GM23338 (cell line): Measurements from ENCODE around the gene CHD1. TPM values are rescaled to one million over a fixed set of nuclear protein-coding genes. Genes with fewer than 3 reads are reported as not detected.

Source experiments
- ATAC-seq: fragments of 200-7000 bp; cut with Tn5 transposase; 3 replicates; pipeline ENCODE4 v1.9.1; 2020
- DNase-seq: peaks from one replicate; pipeline ENCODE4 v3.0.0-alpha.2; 2015; ENCODE audit warnings: low spot score
- H2AFZ ChIP-seq: fragments of 200-600 bp; sonication (generic); 2 replicates; pipeline ENCODE4 v1.8.0; 2016; ENCODE audit warnings: antibody characterized with exemption, mild to moderate bottlenecking, moderate library complexity
- H3F3A ChIP-seq: fragments of 200-600 bp; sonication (generic); replicated peaks from 2 replicates; pipeline ENCODE4 v1.8.0; 2017; ENCODE audit warnings: antibody characterized with exemption, mixed run types, low read depth
- H3K27ac ChIP-seq: fragments of 200-600 bp; sonication (generic); 2 replicates; pipeline ENCODE4 v1.6.1; 2016; ENCODE audit warnings: low read depth
- H3K27me3 ChIP-seq: fragments of 200-600 bp; sonication (generic); 2 replicates; pipeline ENCODE4 v1.8.0; 2016; ENCODE audit warnings: mild to moderate bottlenecking, mixed run types, moderate library complexity; ENCODE audit not compliant: insufficient read depth
- H3K36me3 ChIP-seq: fragments of 200-600 bp; sonication (generic); 2 replicates; pipeline ENCODE4 v1.8.0; 2016; ENCODE audit warnings: mild to moderate bottlenecking; ENCODE audit not compliant: insufficient read depth
- H3K4me1 ChIP-seq: fragments of 200-600 bp; sonication (generic); 2 replicates; pipeline ENCODE4 v1.8.0; 2016; ENCODE audit warnings: mild to moderate bottlenecking, moderate library complexity; ENCODE audit not compliant: insufficient read depth
- H3K4me2 ChIP-seq: fragments of 200-600 bp; sonication (generic); 2 replicates; pipeline ENCODE4 v1.7.1; 2017; ENCODE audit warnings: mixed run types
- H3K4me3 ChIP-seq: fragments of 200-600 bp; sonication (generic); 2 replicates; pipeline ENCODE4 v1.6.1; 2016; ENCODE audit warnings: mixed run types
- H3K79me2 ChIP-seq: fragments of 200-600 bp; sonication (generic); replicated peaks from 2 replicates; pipeline ENCODE4 v1.8.0; 2017; ENCODE audit warnings: mild to moderate bottlenecking; ENCODE audit not compliant: insufficient read depth
- H3K9me2 ChIP-seq: fragments of 200-600 bp; sonication (generic); 2 replicates; pipeline ENCODE4 v1.8.0; 2017; ENCODE audit not compliant: insufficient read depth
- H4K20me1 ChIP-seq: fragments of 200-600 bp; sonication (generic); replicated peaks from 2 replicates; pipeline ENCODE4 v1.8.0; 2017; ENCODE audit warnings: mild to moderate bottlenecking; ENCODE audit not compliant: insufficient read depth
- H3K27ac Mint-ChIP-seq: 2 replicates; pipeline ENCODE4 v1.8.0; 2020; ENCODE audit warnings: inconsistent platforms, mild to moderate bottlenecking, moderate library complexity, mixed read lengths
- H3K27me3 Mint-ChIP-seq: 3 replicates; pipeline ENCODE4 v1.8.0; 2022; ENCODE audit warnings: low read depth, mild to moderate bottlenecking, moderate library complexity, mixed read lengths, inconsistent platforms; ENCODE audit not compliant: insufficient read depth, poor library complexity
- H3K36me3 Mint-ChIP-seq: 3 replicates; pipeline ENCODE4 v1.8.0; 2021; ENCODE audit warnings: low read depth, mild to moderate bottlenecking, inconsistent platforms, moderate library complexity, mixed read lengths
- H3K4me1 Mint-ChIP-seq: 3 replicates; pipeline ENCODE4 v1.8.0; 2020; ENCODE audit warnings: mild to moderate bottlenecking, inconsistent platforms, mixed read lengths
- H3K4me3 Mint-ChIP-seq: 3 replicates; pipeline ENCODE4 v1.8.0; 2021; ENCODE audit warnings: moderate library complexity, mild to moderate bottlenecking, inconsistent platforms, mixed read lengths
- H3K9me3 Mint-ChIP-seq: 3 replicates; pipeline ENCODE4 v1.8.0; 2020; ENCODE audit warnings: moderate library complexity, mild to moderate bottlenecking, inconsistent platforms, mixed read lengths
- CREB1 ChIP-seq: fragments of 250-450 bp; sonication (Bioruptor Pico); IDR thresholded peaks from 2 replicates; pipeline ENCODE4 v1.5.0; 2020; ENCODE audit warnings: low read depth, mild to moderate bottlenecking, moderate library complexity
- POLR2AphosphoS5 ChIP-seq: IDR thresholded peaks from 2 replicates; pipeline ENCODE4 v1.6.1; 2016; ENCODE audit warnings: antibody characterized with exemption, low read depth
- ZNF114 ChIP-seq: fragments of 250-450 bp; sonication (Bioruptor Pico); IDR thresholded peaks from 2 replicates; pipeline ENCODE4 v1.5.0; 2020; ENCODE audit warnings: mild to moderate bottlenecking, moderate library complexity
- ZNF331 ChIP-seq: fragments of 250-450 bp; sonication (Bioruptor Pico); IDR thresholded peaks from 2 replicates; pipeline ENCODE4 v1.5.0; 2020; ENCODE audit warnings: low read depth, mild to moderate bottlenecking, moderate library complexity
- polyA plus RNA-seq: library from polyadenylated mRNA; unstranded; fragments of >200 nt; fragmentation: Nextera tagmentation; extraction: Ambion mirVana; gene quantifications from 2 replicates; pipeline ENCODE4 v1.2.1, GENCODE V29; 2016
- total RNA-seq: library from RNA; depleted of rRNA; stranded (reverse); fragments of >200 nt; shearing (Covaris generic); gene quantifications from 2 replicates; pipeline ENCODE4 v1.2.3, GENCODE V29; 2014
- TF ChIP-seq, protein P1 (sequence below): IDR thresholded peaks from one replicate; pipeline ENCODE4 v1.6.1; 2018; ENCODE audit warnings: antibody characterized with exemption; ENCODE audit not compliant: unreplicated experiment
- TF ChIP-seq, protein P2 (sequence below): IDR thresholded peaks from 2 replicates; pipeline ENCODE4 v1.6.1; 2016; ENCODE audit warnings: antibody characterized with exemption

The CHD1 gene
- total and polyA plus RNA-seq, 2 experiments from 2014 or later: 36.4 to 75.6 TPM

DNA sequence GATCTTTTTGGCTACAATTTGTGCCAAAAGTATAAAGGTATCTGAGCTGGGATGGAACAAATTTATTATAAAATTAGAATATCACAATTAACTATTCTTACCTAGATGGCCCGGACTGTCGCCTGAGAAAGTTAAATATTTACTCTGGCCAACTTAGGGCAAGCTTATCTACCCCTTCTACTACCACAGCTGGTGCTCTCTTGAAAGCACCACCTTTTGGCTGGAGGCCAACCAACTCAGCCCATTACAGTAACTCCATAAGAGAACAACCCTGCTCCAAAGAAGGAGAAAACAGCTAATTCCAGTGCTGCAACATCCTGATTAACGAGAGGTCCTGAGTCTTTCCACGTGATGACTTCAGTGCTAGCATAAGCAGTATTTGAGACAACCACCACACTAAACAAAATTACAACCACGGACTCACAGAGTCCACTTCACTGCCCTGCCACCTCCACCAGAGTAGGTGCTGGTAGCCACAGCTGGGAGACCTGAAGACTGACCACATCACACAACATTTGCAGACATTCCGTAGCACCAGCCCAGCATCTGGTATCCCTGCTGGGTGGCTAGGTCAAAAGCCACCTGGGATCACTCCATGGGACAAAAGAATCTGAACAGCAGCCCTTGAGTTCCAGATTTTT lies 112.1 kb downstream of the CHD1 start:
- Histone ChIP-seq H3K4me3 (no peak overlapping the region), H2AFZ (no peak overlapping the region), H3K4me1 (no peaks in the 10 kb centered on the region), H4K20me1 (no peaks in the 10 kb centered on the region), H3K9me2 (no peaks in the 10 kb centered on the region), H3K79me2 (no peaks in the 10 kb centered on the region), H3K27ac (no peak overlapping the region), H3F3A (no peaks in the 10 kb centered on the region), H3K36me3 (no peaks in the 10 kb centered on the region), H3K4me2 (no peak overlapping the region), H3K27me3 (no peaks in the 10 kb centered on the region)
- Mint-ChIP-seq H3K36me3 (peaks cover 9% of the 10 kb centered on the region; the same call in 2 of the 3 replicates), H3K4me3 (no peak overlapping the region), H3K27me3 (peaks cover 2% of the 10 kb centered on the region), H3K9me3 (peaks cover 13% of the 10 kb centered on the region; the same call in 2 of the 3 replicates), H3K4me1 (no peaks in the 10 kb centered on the region), H3K27ac (no peak overlapping the region)
- TF ChIP-seq, protein P1, sequence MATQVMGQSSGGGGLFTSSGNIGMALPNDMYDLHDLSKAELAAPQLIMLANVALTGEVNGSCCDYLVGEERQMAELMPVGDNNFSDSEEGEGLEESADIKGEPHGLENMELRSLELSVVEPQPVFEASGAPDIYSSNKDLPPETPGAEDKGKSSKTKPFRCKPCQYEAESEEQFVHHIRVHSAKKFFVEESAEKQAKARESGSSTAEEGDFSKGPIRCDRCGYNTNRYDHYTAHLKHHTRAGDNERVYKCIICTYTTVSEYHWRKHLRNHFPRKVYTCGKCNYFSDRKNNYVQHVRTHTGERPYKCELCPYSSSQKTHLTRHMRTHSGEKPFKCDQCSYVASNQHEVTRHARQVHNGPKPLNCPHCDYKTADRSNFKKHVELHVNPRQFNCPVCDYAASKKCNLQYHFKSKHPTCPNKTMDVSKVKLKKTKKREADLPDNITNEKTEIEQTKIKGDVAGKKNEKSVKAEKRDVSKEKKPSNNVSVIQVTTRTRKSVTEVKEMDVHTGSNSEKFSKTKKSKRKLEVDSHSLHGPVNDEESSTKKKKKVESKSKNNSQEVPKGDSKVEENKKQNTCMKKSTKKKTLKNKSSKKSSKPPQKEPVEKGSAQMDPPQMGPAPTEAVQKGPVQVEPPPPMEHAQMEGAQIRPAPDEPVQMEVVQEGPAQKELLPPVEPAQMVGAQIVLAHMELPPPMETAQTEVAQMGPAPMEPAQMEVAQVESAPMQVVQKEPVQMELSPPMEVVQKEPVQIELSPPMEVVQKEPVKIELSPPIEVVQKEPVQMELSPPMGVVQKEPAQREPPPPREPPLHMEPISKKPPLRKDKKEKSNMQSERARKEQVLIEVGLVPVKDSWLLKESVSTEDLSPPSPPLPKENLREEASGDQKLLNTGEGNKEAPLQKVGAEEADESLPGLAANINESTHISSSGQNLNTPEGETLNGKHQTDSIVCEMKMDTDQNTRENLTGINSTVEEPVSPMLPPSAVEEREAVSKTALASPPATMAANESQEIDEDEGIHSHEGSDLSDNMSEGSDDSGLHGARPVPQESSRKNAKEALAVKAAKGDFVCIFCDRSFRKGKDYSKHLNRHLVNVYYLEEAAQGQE: no peak
- TF ChIP-seq ZNF114 (CRISPR knock-in tag) (no peak), CREB1 (CRISPR knock-in tag) (no peak)
- TF ChIP-seq, protein P2, sequence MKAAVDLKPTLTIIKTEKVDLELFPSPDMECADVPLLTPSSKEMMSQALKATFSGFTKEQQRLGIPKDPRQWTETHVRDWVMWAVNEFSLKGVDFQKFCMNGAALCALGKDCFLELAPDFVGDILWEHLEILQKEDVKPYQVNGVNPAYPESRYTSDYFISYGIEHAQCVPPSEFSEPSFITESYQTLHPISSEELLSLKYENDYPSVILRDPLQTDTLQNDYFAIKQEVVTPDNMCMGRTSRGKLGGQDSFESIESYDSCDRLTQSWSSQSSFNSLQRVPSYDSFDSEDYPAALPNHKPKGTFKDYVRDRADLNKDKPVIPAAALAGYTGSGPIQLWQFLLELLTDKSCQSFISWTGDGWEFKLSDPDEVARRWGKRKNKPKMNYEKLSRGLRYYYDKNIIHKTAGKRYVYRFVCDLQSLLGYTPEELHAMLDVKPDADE: no peak
- ATAC-seq (no peak), DNase-seq (no peak)

DNA sequence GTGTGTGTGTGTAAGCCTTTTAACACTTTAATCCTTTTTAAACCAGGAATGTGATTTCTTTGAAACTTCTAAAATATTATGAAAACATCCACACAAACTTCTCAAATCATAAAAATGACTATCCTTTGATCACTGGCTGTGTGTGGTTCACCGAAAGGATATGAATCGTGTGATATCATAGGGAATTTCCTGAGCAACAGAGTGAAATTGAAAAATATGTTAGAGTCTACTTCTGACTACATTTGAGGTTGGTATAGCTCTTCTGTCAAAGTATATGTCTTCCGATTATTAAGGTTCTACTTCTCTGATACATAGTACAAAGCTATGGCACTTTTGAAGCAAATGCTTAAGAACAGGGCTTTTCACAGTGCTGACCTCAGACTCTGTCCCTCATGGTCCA lies 115.1 kb downstream of the CHD1 start:
- ATAC-seq (no peak), DNase-seq (no peak)
- H3K27me3 ChIP-seq: no peaks in the 10 kb centered on the region
- H3F3A ChIP-seq: no peaks in the 10 kb centered on the region
- H4K20me1 ChIP-seq: no peaks in the 10 kb centered on the region
- H3K4me2 ChIP-seq: no peak overlapping the region
- Mint-ChIP-seq H3K36me3 (no peaks in the 10 kb centered on the region), H3K9me3 (no peaks in the 10 kb centered on the region), H3K27ac (no peak overlapping the region), H3K4me3 (no peak overlapping the region), H3K27me3 (no peaks in the 10 kb centered on the region), H3K4me1 (no peaks in the 10 kb centered on the region)
- H3K4me1 ChIP-seq: no peaks in the 10 kb centered on the region
- H2AFZ ChIP-seq: no peak overlapping the region
- H3K9me2 ChIP-seq: no peaks in the 10 kb centered on the region
- no peak overlapping the region for H3K27ac ChIP-seq
- H3K4me3 ChIP-seq: no peak overlapping the region
- TF ChIP-seq ZNF114 (CRISPR knock-in tag) (no peak), CREB1 (CRISPR knock-in tag) (no peak), ZNF331 (CRISPR knock-in tag) (no peak), POLR2AphosphoS5 (no peak)
- TF ChIP-seq, protein P2: no peak
- H3K79me2 ChIP-seq: no peaks in the 10 kb centered on the region
- H3K36me3 ChIP-seq: no peaks in the 10 kb centered on the region
